Glomerular endothelial cell (primary cell): ENCODE measurements around the gene VEGFB. TPM values are rescaled to one million over a fixed set of nuclear protein-coding genes. Genes with fewer than 3 reads are reported as not detected.

ENCODE experiments used
- DNase-seq: peaks from one replicate; pipeline ENCODE4 v3.0.0-alpha.2; 2011; ENCODE audit warnings: low read depth, low spot score; ENCODE audit errors: extremely low read depth
- total RNA-seq: library from RNA; depleted of rRNA; stranded (reverse); fragments of >200 nt; gene quantifications from 2 replicates; pipeline ENCODE4 v1.2.3, GENCODE V29; 2015

The VEGFB gene, protein sequence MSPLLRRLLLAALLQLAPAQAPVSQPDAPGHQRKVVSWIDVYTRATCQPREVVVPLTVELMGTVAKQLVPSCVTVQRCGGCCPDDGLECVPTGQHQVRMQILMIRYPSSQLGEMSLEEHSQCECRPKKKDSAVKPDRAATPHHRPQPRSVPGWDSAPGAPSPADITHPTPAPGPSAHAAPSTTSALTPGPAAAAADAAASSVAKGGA
- total RNA-seq: 65.9 and 69.2 TPM in 2 replicates

DNA sequence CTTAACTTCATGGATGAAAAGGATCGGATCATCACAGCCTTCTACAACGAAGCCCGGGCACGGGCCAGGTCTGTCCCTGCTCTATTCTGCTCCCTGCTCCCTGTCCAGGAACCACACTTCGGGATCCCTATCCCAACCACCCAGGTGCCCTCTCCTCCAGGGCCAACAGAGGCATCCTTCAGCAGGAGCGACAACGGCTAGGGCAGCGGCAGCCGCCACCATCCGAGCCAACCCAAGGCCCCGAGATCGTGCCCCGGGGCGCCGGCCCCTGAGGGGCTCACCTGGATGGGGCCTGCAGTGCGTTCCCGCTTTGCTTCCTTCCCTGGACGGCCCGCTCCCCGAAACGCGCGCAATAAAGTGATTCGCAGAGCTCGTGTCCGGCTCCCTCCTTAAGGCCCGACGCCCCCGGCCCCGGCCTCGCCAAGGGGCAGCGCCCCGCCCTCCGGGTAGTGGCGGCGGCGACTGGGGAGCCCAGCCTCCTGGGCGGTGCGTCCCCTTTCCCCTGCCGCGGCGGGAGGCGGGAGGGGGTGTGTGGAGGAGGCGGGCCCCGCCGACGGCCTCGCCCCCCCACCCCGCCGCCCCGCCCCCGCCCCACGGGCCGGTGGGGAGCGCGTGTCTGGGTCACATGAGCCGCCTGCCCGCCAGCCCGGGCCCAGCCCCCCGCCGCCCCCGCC, at the start of gene VEGFB:
Gene VEGFB, plus strand, starts transcription at position 672 of the 674 bp plus-strand sequence. CDS start 250 bp downstream, outside the sequence.
- no peak for DNase-seq

- DNase-seq: no peak
These were observed 49.1 kb upstream of the VEGFB start for GRCh38 chr11:64185175-64185692.

DNA sequence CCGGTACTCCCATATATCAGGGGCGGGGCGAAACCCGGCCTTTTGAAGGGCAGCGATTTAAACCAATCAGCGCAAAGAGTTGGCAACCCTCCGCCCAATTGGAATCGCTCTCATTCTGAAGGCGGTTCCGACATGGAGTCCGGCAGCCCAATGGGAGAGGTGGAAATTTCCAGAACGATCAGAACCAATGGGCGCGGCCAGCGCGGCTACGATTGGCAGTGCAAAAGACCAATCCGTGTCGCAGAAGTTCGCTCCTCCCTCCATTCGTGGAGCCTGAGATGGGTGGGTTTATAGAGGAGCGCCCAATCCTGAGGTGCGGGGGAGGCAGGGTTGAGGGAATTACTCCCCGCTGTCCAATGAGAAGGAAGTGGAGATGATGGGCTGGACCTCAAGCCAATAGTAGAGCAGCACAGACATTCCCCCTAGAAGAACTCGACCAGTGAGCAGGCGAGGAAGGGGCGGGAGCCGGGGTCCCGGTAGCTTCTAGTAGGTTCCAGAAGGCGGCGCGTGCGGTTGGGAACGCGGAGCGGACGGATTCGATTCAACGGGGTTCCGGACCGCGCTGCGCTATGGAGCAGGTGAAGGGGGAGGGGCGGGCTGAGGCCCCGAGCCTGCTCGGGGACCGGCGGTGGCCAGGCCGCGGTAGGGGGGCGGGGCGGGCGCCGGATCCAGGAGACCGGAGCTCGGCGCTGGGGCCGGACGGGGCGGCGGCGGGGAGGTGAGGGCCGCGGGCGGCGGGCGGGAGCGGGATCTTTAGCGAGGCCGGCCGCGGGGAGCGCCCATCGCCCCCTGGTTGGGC, 48.5 kb upstream of the VEGFB start, which contains the start of gene STIP1:
Gene STIP1, plus strand, starts transcription at position 479 of the 799 bp plus-strand sequence. Its CDS starts 91 bp downstream, at position 570.
- DNase-seq: peak; percentile 100

DNA sequence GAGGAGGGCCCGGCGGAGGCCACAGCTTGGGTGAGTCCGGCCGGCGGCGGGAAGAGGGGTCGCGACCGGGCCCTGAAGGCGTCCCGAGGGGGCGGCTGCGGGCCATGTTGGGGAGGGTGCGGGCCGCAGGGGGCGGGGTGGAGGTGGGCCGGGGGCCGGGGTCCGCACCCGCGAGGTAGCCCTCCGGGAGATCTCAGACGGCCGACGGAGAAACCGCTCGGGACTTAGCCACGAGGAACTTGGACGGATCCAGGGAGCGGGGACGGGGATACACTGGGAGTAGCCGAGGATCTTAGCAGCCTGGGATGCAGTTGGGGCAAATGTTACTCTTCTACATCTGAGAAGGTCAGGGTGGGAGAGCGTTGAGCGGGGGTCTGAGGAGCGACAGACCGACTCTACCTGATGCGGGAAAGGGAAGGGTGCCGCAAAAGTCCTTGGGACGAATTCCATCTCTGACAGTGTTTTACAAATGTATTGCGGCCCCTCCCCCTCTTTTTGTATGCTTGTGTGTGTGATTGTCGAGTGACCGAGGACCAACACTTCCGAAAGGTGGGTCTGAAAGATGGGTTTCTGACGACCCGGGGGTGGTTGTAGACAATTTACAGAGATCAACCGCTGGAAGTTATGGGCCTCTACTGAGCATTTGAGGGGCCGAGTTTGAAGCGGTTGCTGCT, 47.8 kb upstream of the VEGFB start:
- DNase-seq: no peak

DNA sequence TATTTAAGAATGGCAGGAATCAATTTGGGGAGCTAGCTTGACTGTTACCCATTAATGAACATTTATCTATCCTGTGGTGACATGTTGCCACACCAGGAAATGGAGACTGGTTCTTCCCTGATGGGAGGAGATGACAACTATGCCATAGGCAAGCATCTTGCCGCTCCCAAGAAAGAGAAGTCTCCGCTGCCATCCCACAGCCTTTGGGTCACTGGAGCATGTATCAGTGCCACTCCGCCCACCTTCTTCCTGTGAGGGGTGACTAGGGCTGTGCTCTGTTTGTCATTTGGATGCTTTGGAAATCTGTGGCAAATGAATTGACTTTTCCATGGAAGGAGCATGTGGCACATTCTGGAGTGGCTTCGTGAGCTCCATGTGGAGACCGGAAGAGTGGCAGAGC, 42.0 kb upstream of the VEGFB start:
- DNase-seq: no peak

- DNase-seq: no peak
These were observed 37.8 kb upstream of the VEGFB start for GRCh38 chr11:64196626-64197025.

GRCh38 chr11:64198511-64198910, 35.9 kb upstream of the VEGFB start:
- DNase-seq: no peak

- no peak for DNase-seq
These were observed 32.8 kb upstream of the VEGFB start for GRCh38 chr11:64201543-64201942.

DNA sequence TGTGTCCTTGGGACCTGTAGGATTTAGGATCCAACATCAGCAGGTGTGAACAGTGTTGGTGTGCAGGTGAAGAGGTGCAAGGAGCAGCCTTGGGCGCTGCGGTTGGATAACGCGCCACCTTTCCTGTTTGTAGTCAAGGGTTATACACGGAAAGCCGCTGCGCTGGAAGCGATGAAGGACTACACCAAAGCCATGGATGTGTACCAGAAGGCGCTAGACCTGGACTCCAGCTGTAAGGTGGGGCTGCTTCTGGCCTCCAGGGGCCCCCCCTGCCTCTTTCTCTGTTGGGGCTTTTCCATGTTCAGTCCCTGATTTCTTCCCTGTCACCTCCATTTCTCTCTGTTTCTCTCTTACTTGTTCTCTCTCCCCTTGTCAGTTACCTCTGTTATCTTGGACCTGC, 31.4 kb upstream of the VEGFB start:
- no peak for DNase-seq

GRCh38 chr11:64203421-64204079, 30.8 kb upstream of the VEGFB start:
- no peak for DNase-seq

DNA sequence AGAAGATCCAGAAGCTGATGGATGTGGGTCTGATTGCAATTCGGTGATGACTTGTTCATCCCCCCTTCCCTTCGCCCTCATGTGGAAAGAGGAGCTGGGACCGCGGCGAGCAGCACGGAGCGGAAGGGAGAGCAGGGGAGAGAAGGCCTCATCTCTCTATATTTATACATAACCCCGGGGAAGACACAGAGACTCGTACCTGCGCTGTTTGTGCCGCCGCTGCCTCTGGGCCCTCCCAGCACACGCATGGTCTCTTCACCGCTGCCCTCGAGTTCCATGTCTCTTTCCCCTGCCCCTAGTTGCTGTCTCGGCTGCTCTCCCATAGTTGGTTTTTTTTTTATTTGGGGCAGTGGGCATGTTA, 30.3 kb upstream of the VEGFB start:
- DNase-seq: no peak

- DNase-seq: peak; percentile 70
These were observed 29.9 kb upstream of the VEGFB start for GRCh38 chr11:64204464-64204989.

DNA sequence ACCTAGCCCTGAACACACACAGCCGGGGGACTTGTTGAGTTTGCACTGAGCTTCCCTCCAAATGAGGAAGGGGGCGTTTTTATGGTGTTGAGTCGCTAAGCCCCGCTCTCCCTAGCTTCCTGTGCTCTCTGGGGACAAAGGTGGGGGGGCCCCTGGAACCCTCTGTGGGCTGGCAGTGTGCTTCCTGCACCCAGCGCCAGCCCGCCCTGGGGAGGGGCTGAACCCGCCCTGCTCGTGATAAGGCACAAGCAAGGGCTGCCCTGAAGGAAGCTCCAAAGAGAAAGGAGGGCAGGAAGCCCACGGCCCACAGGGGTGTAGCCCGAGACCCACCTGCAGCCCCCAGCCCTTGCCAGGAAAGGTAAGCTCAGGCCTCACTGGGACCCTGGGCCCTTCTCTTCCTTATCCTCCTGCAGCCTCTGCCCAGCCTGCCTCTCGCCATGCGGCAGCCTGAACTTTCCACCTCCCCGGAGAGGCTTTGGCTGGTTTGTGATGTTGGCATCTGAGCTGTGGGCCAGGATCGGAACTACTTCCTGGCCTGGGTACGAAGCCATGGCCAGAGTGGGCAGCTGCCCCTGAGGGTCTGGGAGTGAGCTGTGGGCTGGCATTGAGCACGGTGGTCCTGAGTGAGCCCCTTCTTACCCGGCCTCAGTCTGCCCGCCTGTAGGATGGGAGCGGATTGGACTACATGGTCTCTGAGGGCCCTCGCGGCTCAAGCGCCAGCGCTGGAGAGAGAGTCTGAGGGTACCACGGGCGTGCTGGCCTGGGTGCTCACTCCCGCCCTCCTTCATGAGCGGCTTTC, 27.7 kb upstream of the VEGFB start, which contains the start of gene FERMT3:
Gene FERMT3, plus strand, starts transcription at position 265 of the 799 bp plus-strand sequence. CDS start 644 bp downstream, outside the sequence.
- DNase-seq: no peak

- DNase-seq: no peak
These were observed 26.9 kb upstream of the VEGFB start for GRCh38 chr11:64207256-64208085.

DNA sequence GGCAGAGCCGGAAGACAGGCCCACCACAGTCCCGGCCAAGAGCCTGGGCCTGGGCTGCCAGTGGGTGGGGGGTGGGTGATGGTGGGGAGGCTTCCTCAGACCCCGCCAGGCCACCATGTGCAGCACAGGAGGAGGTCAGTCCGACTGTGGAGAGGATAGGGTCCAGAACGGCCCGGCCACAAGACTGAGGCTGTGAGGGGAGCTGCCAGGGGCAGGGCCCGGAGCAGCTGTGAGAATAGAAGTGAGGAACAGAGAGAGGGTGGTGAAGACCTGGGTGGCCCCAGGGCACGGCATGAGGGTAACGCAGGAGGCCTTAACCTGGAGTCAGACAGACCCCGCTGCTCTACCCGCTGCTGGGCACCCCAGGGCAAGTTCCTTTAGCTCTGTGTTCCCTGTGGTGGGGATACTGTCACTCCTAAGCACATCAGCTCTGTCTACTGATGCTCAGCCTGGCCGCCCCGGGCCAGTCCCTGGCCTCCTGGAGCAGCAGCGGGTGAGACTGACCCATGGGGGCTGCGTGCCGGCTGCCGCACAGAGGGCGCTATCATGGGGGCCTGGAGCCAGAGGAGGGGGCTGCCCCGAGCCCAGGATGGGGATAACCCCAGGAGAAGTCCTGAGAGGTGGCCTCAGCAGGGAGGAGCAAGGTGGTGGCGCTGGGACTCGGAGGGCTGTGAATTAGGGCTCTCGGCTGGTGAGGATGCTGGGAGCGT, 26.1 kb upstream of the VEGFB start:
- DNase-seq: no peak

GRCh38 chr11:64208796-64209562, 25.4 kb upstream of the VEGFB start:
- no peak for DNase-seq

- no peak for DNase-seq
These were observed 24.9 kb upstream of the VEGFB start for GRCh38 chr11:64209563-64209843.
